ENCODE results near the gene PDE4D. TPM values are rescaled to one million over a fixed set of nuclear protein-coding genes. Genes with fewer than 3 reads are reported as not detected.

Gene PDE4D
- total and polyA plus RNA-seq, 12 donors, result 1.2 to 18.9 (median 2.1) TPM

DNA sequence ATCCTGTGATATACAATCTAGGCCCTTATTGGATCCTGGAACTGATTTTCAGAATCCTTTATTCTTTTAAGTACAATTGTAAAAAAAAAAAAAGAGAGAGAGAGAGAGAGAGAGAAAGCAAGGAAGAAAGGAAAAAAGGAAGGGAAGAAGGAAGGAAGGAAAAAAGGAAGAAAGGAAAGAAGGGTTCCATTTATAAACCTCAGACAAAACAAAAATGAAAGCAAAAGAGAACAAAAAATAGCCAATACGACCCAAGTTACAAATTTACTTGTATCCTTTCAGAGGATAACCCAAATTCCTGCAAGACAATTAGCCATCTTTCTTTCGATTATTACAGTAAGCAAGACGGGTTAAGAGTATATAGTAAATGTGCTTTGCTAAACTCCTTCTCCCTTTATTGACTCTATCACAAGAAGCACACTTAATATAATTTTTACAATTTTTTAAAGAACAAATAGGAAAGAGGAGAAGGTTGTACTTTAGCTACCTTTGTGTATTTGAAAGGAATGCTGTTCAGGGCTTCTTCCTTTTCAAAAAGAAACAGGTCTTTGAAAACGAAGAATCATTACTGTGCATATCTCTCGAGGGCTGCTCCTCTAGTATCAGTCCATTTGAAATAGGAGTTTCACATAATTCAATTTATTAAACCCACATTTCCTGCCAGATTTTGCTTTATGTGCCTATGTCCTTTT lies 767.4 kb downstream of the PDE4D start:
- Histone ChIP-seq H3K27me3 (no peaks in the 10 kb centered on the region), H3K4me3 (peak overlapping the region in 1 of 4 donors; percentile 52), H3K4me1 (replicated peaks in 1 of 2) (peaks cover 0 to 15% of the 10 kb centered on the region in 2 donors), H3K9me3 (replicated peaks in 1 of 3) (no peaks in the 10 kb centered on the region), H3K27ac (peak overlapping the region in 2 of 5 donors; percentile 60 to 68), H3K36me3 (replicated peaks in 1 of 2) (no peaks in the 10 kb centered on the region)
- no peak for DNase-seq
- intact Hi-C loops (cut with DNase I), result no loop called here
- no peak for TF ChIP-seq POLR2A (IDR thresholded peaks at IDR 0.05)
- TF ChIP-seq, protein P1, sequence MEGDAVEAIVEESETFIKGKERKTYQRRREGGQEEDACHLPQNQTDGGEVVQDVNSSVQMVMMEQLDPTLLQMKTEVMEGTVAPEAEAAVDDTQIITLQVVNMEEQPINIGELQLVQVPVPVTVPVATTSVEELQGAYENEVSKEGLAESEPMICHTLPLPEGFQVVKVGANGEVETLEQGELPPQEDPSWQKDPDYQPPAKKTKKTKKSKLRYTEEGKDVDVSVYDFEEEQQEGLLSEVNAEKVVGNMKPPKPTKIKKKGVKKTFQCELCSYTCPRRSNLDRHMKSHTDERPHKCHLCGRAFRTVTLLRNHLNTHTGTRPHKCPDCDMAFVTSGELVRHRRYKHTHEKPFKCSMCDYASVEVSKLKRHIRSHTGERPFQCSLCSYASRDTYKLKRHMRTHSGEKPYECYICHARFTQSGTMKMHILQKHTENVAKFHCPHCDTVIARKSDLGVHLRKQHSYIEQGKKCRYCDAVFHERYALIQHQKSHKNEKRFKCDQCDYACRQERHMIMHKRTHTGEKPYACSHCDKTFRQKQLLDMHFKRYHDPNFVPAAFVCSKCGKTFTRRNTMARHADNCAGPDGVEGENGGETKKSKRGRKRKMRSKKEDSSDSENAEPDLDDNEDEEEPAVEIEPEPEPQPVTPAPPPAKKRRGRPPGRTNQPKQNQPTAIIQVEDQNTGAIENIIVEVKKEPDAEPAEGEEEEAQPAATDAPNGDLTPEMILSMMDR (IDR thresholded peaks at IDR 0.05), result no peak
- WGBS, 4 donors, result 65 to 75% (median 71%) methylated on average over 5 of the region's 5 CpGs

DNA sequence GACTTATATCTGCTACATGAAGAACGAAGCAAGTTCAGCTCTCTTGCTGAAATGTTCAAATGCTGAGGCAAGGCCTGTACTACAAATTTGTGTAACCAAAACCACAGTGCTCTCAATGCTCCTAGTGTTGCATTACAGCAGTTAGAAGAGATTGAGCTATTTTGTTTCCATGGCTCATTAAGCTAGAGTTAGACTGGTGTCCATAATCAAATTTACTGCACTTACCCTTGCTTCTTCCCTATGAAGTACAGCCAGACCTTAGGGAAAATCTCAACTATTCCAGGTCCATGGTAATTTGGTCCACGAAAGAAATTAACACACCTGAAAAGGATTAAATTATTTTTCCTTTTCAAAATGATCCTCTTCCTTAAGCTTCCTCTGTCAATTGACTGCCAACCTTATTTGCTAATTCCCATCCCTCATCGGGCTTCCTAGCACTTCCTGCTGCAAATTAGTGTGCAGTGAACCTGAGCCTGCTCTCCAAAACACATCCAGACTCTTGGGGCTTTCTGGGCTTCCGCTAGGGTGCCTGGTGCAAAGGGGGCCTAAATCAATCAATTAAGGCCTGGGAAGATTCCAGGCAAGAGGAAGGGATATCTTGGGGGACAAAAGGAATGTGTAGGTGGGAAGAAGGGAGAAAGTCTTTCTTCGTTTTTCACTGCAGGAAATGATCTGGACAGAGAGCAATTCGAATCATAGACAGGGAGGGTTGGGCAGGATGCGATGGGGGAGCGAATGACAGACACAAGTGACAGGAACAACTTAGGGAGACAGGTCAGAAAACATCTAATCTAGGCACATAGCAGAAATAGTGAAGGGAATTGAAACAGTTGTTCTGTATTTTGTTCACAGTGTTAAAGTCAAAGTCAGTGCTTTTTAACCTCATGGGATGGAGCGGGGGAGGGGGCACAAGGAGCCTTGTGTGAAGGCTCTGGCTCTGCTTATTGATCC lies 768.2 kb downstream of the PDE4D start:
- no peak for DNase-seq
- no peaks in the 10 kb centered on the region for H3K9me3 ChIP-seq (replicated peaks in 1 of 3)
- intact Hi-C loops (cut with DNase I), result no loop called here
- no peaks in the 10 kb centered on the region for H3K27me3 ChIP-seq
- no peak overlapping the region for H3K4me3 ChIP-seq
- H3K36me3 ChIP-seq (replicated peaks in 1 of 2), result no peaks in the 10 kb centered on the region
- peak overlapping the region in 2 of 5 donors; percentile 60 to 62 for H3K27ac ChIP-seq
- 77 to 82% (median 79%) methylated on average over 9 of the region's 9 CpGs for WGBS, 4 donors
- TF ChIP-seq, protein P1 (IDR thresholded peaks at IDR 0.05), result no peak
- no peak for TF ChIP-seq POLR2A (IDR thresholded peaks at IDR 0.05)
- H3K4me1 ChIP-seq (replicated peaks in 1 of 2), result peaks cover 0 to 15% of the 10 kb centered on the region in 2 donors

DNA sequence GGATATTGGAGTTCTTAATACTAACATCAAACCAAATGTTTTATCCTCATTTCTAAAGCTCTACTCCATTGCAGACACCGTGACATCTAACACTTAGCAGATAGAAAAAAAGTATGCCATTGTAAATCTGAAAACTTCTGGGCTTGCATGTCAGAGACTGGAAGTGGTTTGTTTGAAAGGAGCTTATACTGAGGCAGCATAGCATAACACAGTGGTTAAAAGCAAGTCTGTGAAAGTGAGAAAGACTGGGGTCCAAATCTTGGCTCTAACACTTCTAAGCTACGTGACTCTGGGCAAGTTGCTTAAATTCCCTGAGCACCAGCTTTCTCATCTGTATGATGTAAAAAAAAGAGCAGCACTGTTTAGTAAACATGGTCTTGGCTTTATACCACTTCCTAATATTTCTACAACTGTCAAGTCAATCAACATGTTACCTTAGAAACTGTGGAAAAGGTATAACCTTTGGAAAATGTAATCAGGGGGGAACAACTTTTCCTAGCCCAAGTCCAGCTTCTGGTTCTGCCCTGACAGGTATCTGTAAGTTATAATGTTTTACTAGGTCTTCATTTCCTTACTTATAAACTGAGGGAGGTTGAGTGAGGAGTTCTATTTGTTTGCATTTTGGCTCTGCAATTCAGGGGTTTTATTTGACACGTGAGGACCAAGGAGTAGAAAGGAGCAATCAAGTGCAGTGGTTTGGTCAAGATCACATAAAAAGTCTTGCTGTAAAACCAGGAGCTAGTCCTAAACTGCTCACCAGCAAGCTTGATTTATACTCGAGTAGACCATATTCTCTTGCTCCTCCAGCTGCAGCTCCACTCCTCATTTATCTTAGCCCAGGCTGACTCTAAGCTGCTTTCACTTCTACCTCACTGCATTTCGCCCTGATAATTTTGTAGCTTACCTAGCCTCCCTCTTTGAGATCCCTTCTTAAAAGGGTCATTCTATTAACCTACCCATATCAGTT lies 769.6 kb downstream of the PDE4D start:
- no peak overlapping the region for H3K27ac ChIP-seq
- H3K4me3 ChIP-seq, result no peak overlapping the region
- no peaks in the 10 kb centered on the region for H3K9me3 ChIP-seq (replicated peaks in 1 of 3)
- no peak for DNase-seq
- no peak for TF ChIP-seq POLR2A (IDR thresholded peaks at IDR 0.05)
- TF ChIP-seq, protein P1 (IDR thresholded peaks at IDR 0.05), result no peak
- H3K27me3 ChIP-seq, result no peaks in the 10 kb centered on the region
- intact Hi-C loops (cut with DNase I), result no loop called here
- WGBS, 4 donors, result 83 to 86% (median 84%) methylated on average over 5 of the region's 5 CpGs
- H3K4me1 ChIP-seq (replicated peaks in 1 of 2), result peaks cover 0 to 15% of the 10 kb centered on the region in 2 donors
- no peaks in the 10 kb centered on the region for H3K36me3 ChIP-seq (replicated peaks in 1 of 2)
